Measurements from ENCODE around the gene CCDC116.

The CCDC116 gene

GRCh38 chr22:21682385-21683175 lies 50.0 kb downstream of the CCDC116 start:
- DNase-seq, result no peak

- DNase-seq, result no peak
Observed at GRCh38 chr22:21683401-21683811, 50.8 kb downstream of the CCDC116 start.

- DNase-seq, result no peak
Observed at GRCh38 chr22:21684492-21685163, 52.1 kb downstream of the CCDC116 start.

- no peak for DNase-seq
Observed at GRCh38 chr22:21685164-21685513, 52.6 kb downstream of the CCDC116 start.

- DNase-seq, result no peak
Observed at GRCh38 chr22:21686193-21686608, 53.6 kb downstream of the CCDC116 start.
